H1 (cell line): ENCODE data around the gene GPC6. TPM values are rescaled to one million over a fixed set of nuclear protein-coding genes. Genes with fewer than 3 reads are reported as not detected.

ENCODE experiments used
- CTCF ChIA-PET: fragments of 300-600 bp; sonication (Branson Sonifier 250); formaldehyde crosslinking; loops from one replicate; lab custom pipeline; 2021; ENCODE audit not compliant: partially characterized antibody; lab: Charles Lee
- POLR2A ChIA-PET: fragments of 300-600 bp; sonication (Branson Sonifier 250); formaldehyde crosslinking; loops from one replicate; lab custom pipeline; 2021; ENCODE audit warnings: inconsistent platforms; ENCODE audit not compliant: partially characterized antibody; lab: Charles Lee
- DNase-seq, 2 experiments: peaks; one replicate each; pipeline versions ENCODE4 v3.0.0 to v3.0.0-alpha.2; 2010 to 2022; ENCODE audit warnings: low spot score in 2 of 2, low read depth in 1 of 2, mixed read lengths in 1 of 2
- FAIRE-seq: peaks from 2 replicates; lab custom pipeline; 2011; peaks lifted over from hg19 to GRCh38; lab: Jason Lieb, UNC
- H2AFZ ChIP-seq: 2 replicates; pipeline ENCODE4 v1.8.1; 2012; ENCODE audit warnings: low read length, inconsistent platforms
- H2AK5ac ChIP-seq: 2 replicates; pipeline ENCODE4 v1.6.1; 2013; ENCODE audit warnings: low read depth, low read length
- H2BK120ac ChIP-seq: replicated peaks from 2 replicates; pipeline ENCODE3; 2013; ENCODE audit warnings: low read depth, low read length, inconsistent platforms
- H2BK12ac ChIP-seq: 2 replicates; pipeline ENCODE4 v1.6.1; 2013; ENCODE audit warnings: low read depth, low read length
- H2BK15ac ChIP-seq: 2 replicates; pipeline ENCODE4 v1.6.1; 2013; ENCODE audit warnings: low read length
- H2BK20ac ChIP-seq: 2 replicates; pipeline ENCODE4 v1.6.1; 2013; ENCODE audit warnings: low read length
- H2BK5ac ChIP-seq: 2 replicates; pipeline ENCODE4 v1.6.1; 2013; ENCODE audit warnings: low read depth, low read length
- H3K14ac ChIP-seq: 2 replicates; pipeline ENCODE4 v1.6.1; 2013; ENCODE audit warnings: inconsistent platforms; ENCODE audit not compliant: insufficient read length
- H3K18ac ChIP-seq: 2 replicates; pipeline ENCODE4 v1.6.1; 2013; ENCODE audit warnings: low read length; ENCODE audit errors: extremely low read depth
- H3K23ac ChIP-seq: 2 replicates; pipeline ENCODE4 v1.6.1; 2013; ENCODE audit warnings: inconsistent platforms; ENCODE audit not compliant: insufficient read length
- H3K23me2 ChIP-seq: 2 replicates; pipeline ENCODE4 v1.6.1; 2013; ENCODE audit warnings: low read depth, low read length
- H3K27ac ChIP-seq: 2 replicates; pipeline ENCODE4 v1.6.1; 2011; ENCODE audit warnings: low read depth, low read length, inconsistent platforms
- H3K27me3 ChIP-seq, 4 experiments: replicated peaks in 1 of 4; 1 replicate in 1 of 4; 2 replicates in 3 of 4; pipeline versions ENCODE4 v1.6.1 to v1.8.1; 2011 to 2013; ENCODE audit warnings: low read length in 3 of 4, mild to moderate bottlenecking in 3 of 4, inconsistent platforms in 2 of 4, mixed read lengths in 2 of 4, moderate library complexity in 1 of 4; ENCODE audit not compliant: control insufficient read depth in 3 of 4, insufficient read depth in 3 of 4; ENCODE audit errors: extremely low read depth in 1 of 4
- H3K36me3 ChIP-seq, 4 experiments: 2 replicates each; pipeline versions ENCODE4 v1.6.1 to v1.8.1; 2011 to 2013; ENCODE audit warnings: mild to moderate bottlenecking in 4 of 4, low read length in 3 of 4, moderate library complexity in 2 of 4, control low read depth in 1 of 4, inconsistent platforms in 1 of 4; ENCODE audit not compliant: insufficient read depth in 4 of 4, control insufficient read depth in 2 of 4
- H3K4ac ChIP-seq: replicated peaks from 2 replicates; pipeline ENCODE3; 2013; ENCODE audit warnings: low read length, low read depth, mixed read lengths, inconsistent platforms; ENCODE audit not compliant: insufficient read length
- H3K4me1 ChIP-seq, 4 experiments: replicated peaks in 1 of 4; 1 replicate in 1 of 4; 2 replicates in 3 of 4; pipeline versions ENCODE4 v1.6.1 to v1.8.1; 2011 to 2013; ENCODE audit warnings: low read length in 3 of 4, inconsistent platforms in 2 of 4, mixed read lengths in 1 of 4; ENCODE audit not compliant: insufficient read depth in 4 of 4, control insufficient read depth in 3 of 4
- H3K4me2 ChIP-seq, 2 experiments: 2 replicates each; pipeline versions ENCODE4 v1.6.1 to v1.8.1; 2011 to 2013; ENCODE audit warnings: low read depth in 2 of 2, low read length in 2 of 2, control low read depth in 1 of 2, inconsistent platforms in 1 of 2, mild to moderate bottlenecking in 1 of 2; ENCODE audit not compliant: insufficient read depth in 1 of 2
- H3K4me3 ChIP-seq, 4 experiments: fragments of 200-600, 300-600 bp in 1 of 4; sonication (generic), shearing (Covaris generic), sonication (Bioruptor Twin) in 1 of 4; 2 replicates each; pipeline versions ENCODE4 v1.5.1 to v1.8.1; 2011 to 2016; ENCODE audit warnings: low read length in 4 of 4, low read depth in 3 of 4, control low read depth in 2 of 4, inconsistent platforms in 2 of 4, mild to moderate bottlenecking in 2 of 4, mixed read lengths in 1 of 4, moderate library complexity in 1 of 4; ENCODE audit not compliant: insufficient read depth in 2 of 4; ENCODE audit errors: extremely low read depth in 1 of 4
- H3K56ac ChIP-seq: replicated peaks from 2 replicates; pipeline ENCODE3; 2013; ENCODE audit warnings: low read depth, mild to moderate bottlenecking, mixed read lengths, low read length, inconsistent platforms; ENCODE audit not compliant: insufficient read length
- H3K79me1 ChIP-seq: 2 replicates; pipeline ENCODE4 v1.6.1; 2013; ENCODE audit warnings: low read depth, low read length, control low read depth
- H3K79me2 ChIP-seq, 2 experiments: 2 replicates each; pipeline versions ENCODE4 v1.6.1 to v1.8.1; 2012 to 2013; ENCODE audit warnings: low read length in 2 of 2, mild to moderate bottlenecking in 2 of 2, inconsistent platforms in 1 of 2; ENCODE audit not compliant: insufficient read depth in 2 of 2, control insufficient read depth in 1 of 2
- H3K9ac ChIP-seq, 4 experiments: replicated peaks in 1 of 4; 1 replicate in 1 of 4; 2 replicates in 3 of 4; pipeline versions ENCODE4 v1.6.1 to v1.8.1; 2011 to 2013; ENCODE audit warnings: low read depth in 3 of 4, low read length in 3 of 4, control low read depth in 2 of 4, mild to moderate bottlenecking in 2 of 4, moderate library complexity in 2 of 4, inconsistent platforms in 1 of 4; ENCODE audit errors: extremely low read depth in 1 of 4
- H3K9me3 ChIP-seq, 2 experiments: 2 replicates each; pipeline versions ENCODE4 v1.6.1 to v1.8.1; 2012 to 2013; ENCODE audit warnings: mild to moderate bottlenecking in 2 of 2, moderate library complexity in 2 of 2, control low read depth in 1 of 2, inconsistent platforms in 1 of 2, low read depth in 1 of 2, low read length in 1 of 2, mixed read lengths in 1 of 2; ENCODE audit not compliant: insufficient read depth in 2 of 2
- H4K20me1 ChIP-seq, 2 experiments: replicated peaks in 1 of 2; 2 replicates each; pipeline versions ENCODE3 to v1.8.1; 2011 to 2013; ENCODE audit warnings: inconsistent platforms in 2 of 2, low read length in 2 of 2, mild to moderate bottlenecking in 1 of 2; ENCODE audit not compliant: insufficient read depth in 2 of 2, control insufficient read depth in 1 of 2
- H4K5ac ChIP-seq: 2 replicates; pipeline ENCODE4 v1.6.1; 2013; ENCODE audit warnings: low read length, low read depth, mixed read lengths, inconsistent platforms; ENCODE audit not compliant: insufficient read length
- H4K8ac ChIP-seq: 2 replicates; pipeline ENCODE4 v1.8.0; 2013; ENCODE audit warnings: mild to moderate bottlenecking, moderate library complexity, low read length, inconsistent platforms; ENCODE audit not compliant: insufficient read depth; ENCODE audit errors: extremely low read depth
- H4K91ac ChIP-seq: replicated peaks from 2 replicates; pipeline ENCODE3; 2013; ENCODE audit warnings: low read length, mixed read lengths, inconsistent platforms; ENCODE audit not compliant: insufficient read length
- CBX8 ChIP-seq: fragments of 300-800, 300-1000 bp; sonication (generic); IDR thresholded peaks from 2 replicates; pipeline ENCODE4 v1.7.1; 2016; ENCODE audit warnings: low read depth, low read length, borderline replicate concordance
- EGR1 ChIP-seq: IDR thresholded peaks from 2 replicates; pipeline ENCODE4 v1.6.1; 2011; ENCODE audit warnings: low read depth, low read length, borderline replicate concordance
- EZH2 ChIP-seq: fragments of 200-600 bp; sonication (generic); IDR thresholded peaks from 2 replicates; pipeline ENCODE4 v1.7.1; 2012; ENCODE audit warnings: low read depth, mild to moderate bottlenecking, moderate library complexity, low read length, inconsistent platforms; ENCODE audit not compliant: severe bottlenecking
- FOSL1 ChIP-seq: IDR thresholded peaks from 2 replicates; pipeline ENCODE4 v1.6.1; 2011; ENCODE audit warnings: mild to moderate bottlenecking, low read depth, low read length, moderate library complexity; ENCODE audit not compliant: insufficient read depth
- GABPA ChIP-seq: IDR thresholded peaks from 2 replicates; pipeline ENCODE4 v1.6.1; 2011; ENCODE audit warnings: mild to moderate bottlenecking, low read length, moderate library complexity, borderline replicate concordance; ENCODE audit not compliant: insufficient read depth
- KDM1A ChIP-seq: fragments of 200-600, 300-600 bp; sonication (generic); IDR thresholded peaks from 2 replicates; pipeline ENCODE4 v1.7.1; 2016; ENCODE audit warnings: mild to moderate bottlenecking, low read length, borderline replicate concordance
- NRF1 ChIP-seq: IDR thresholded peaks from 2 replicates; pipeline ENCODE4 v1.6.1; 2011; ENCODE audit warnings: mild to moderate bottlenecking, low read depth, low read length, improper control_type of control experiment
- POU5F1 ChIP-seq: IDR thresholded peaks from 2 replicates; pipeline ENCODE4 v1.6.1; 2011; ENCODE audit warnings: low read depth, mild to moderate bottlenecking, low read length, moderate library complexity
- RAD21 ChIP-seq, 2 experiments: IDR thresholded peaks in 1 of 2; conservative IDR thresholded peaks in 1 of 2; 2 replicates each; pipeline ENCODE4 v1.6.1; 2011; ENCODE audit warnings: low read depth in 2 of 2, low read length in 2 of 2, improper control_type of control experiment in 1 of 2, inconsistent platforms in 1 of 2, mild to moderate bottlenecking in 1 of 2, moderate library complexity in 1 of 2
- SAP30 ChIP-seq: fragments of 300-600 bp; sonication (generic); IDR thresholded peaks from 2 replicates; pipeline ENCODE4 v1.7.1; 2012; ENCODE audit warnings: low read length, moderate library complexity, mild to moderate bottlenecking, inconsistent platforms; ENCODE audit not compliant: insufficient read depth, insufficient replicate concordance
- SP1 ChIP-seq: IDR thresholded peaks from 2 replicates; pipeline ENCODE4 v1.6.1; 2011; ENCODE audit warnings: low read depth, low read length
- SP2 ChIP-seq: IDR thresholded peaks from 2 replicates; pipeline ENCODE4 v1.6.1; 2012; ENCODE audit warnings: mild to moderate bottlenecking, low read length, inconsistent platforms
- TAF1 ChIP-seq: IDR thresholded peaks from 2 replicates; pipeline ENCODE4 v1.6.1; 2011; ENCODE audit warnings: mild to moderate bottlenecking, low read depth, low read length
- YY1 ChIP-seq: IDR thresholded peaks from 2 replicates; pipeline ENCODE4 v1.6.1; 2011; ENCODE audit warnings: low read depth, mild to moderate bottlenecking, low read length
- ZNF274 ChIP-seq: IDR thresholded peaks from 2 replicates; pipeline ENCODE4 v1.7.0; 2012; ENCODE audit warnings: low read length, borderline replicate concordance; ENCODE audit errors: extremely low read depth
- WGBS, 2 experiments: shearing (Covaris generic) in 1 of 2; methylation state at CpG; one replicate each; pipeline versions ENCODE4 v1.1.6 to v1.1.7; 2013 to 2015; ENCODE audit warnings: low lambda C conversion rate in 2 of 2, mixed read lengths in 2 of 2, inconsistent platforms in 1 of 2, low coverage in 1 of 2, missing lambda C conversion rate in 1 of 2; ENCODE audit not compliant: insufficient replicate concordance in 2 of 2, insufficient coverage in 1 of 2, insufficient read length in 1 of 2; ENCODE audit errors: extremely low coverage in 1 of 2, missing lambda C conversion rate in 1 of 2; 5-methylcytosine and 5-hydroxymethylcytosine counted together
- polyA plus RNA-seq, 7 experiments: library from polyadenylated mRNA; depleted of rRNA in 3 of 7; stranded (reverse) in 5 of 7; unstranded in 2 of 7; fragments of >200 nt in 5 of 7; fragments of 200-250 nt in 2 of 7; gene quantifications; 1 replicate in 5 of 7; 2 replicates in 1 of 7; 4 replicates in 1 of 7; pipeline versions ENCODE4 v1.2.1 to v1.2.3, GENCODE V29; 2011 to 2013; ENCODE audit warnings: missing spikeins in 2 of 7, mixed read lengths in 2 of 7
- total RNA-seq: library from RNA; stranded (reverse); fragmentation: NEBNext Ultra II Directional; extraction: Animal tissue kit (Norgen Biotek cat#: 25700); gene quantifications from 2 replicates; pipeline ENCODE4 v1.2.1, GENCODE V29; 2021

The GPC6 gene
- total and polyA plus RNA-seq, 2 of the 8 experiments (the other 6 are each of a cell fraction or from before 2014, with no cell fraction given), result 5.4 to 12.0 TPM

DNA sequence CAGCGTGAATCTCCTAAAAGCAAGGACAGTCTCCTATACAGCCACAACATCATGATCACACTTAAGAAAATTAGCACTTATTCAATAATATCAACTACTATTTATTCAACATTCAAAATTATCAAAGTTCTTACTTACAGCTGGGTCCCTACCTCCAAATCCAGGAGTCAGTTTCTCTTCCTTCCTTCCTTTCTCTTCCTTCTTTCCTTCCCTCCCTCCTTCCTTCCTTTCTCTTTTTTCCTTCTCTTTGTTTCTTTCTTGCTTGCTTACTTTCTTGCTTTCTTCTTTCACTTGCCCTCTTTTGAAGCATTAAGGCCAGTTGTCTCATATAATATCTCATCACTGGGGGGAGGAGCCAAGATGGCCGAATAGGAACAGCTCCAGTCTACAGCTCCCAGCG lies 1145.2 kb downstream of the GPC6 start:
- WGBS, 2 experiments, result 87% methylated on average over 3 of the region's 3 CpGs; no CpG with 5 or more reads in 1 of the 2 experiments
- Histone ChIP-seq H3K23me2 (no peaks in the 10 kb centered on the region), H3K4me2 (no peak overlapping the region), H3K9ac (no peak overlapping the region), H4K8ac (no peak overlapping the region), H3K79me2 (no peaks in the 10 kb centered on the region), H3K4ac (no peak overlapping the region), H4K20me1 (no peaks in the 10 kb centered on the region), H3K18ac (no peak overlapping the region), H3K27me3 (no peaks in the 10 kb centered on the region), H4K91ac (no peak overlapping the region), H3K14ac (no peak overlapping the region), H2BK120ac (no peak overlapping the region), H3K4me1 (no peaks in the 10 kb centered on the region), H2AFZ (0 out of 2 replicates have a peak overlapping the region, but pooled peaks have one; percentile 29), H2AK5ac (no peak overlapping the region), H2BK20ac (no peak overlapping the region), H4K5ac (no peak overlapping the region), H3K36me3 (no peaks in the 10 kb centered on the region), H2BK5ac (no peak overlapping the region), H3K4me3 (no peak overlapping the region; a peak in 1 of 8 replicates), H3K27ac (no peak overlapping the region), H3K9me3 (no peaks in the 10 kb centered on the region), H3K23ac (no peak overlapping the region), H2BK12ac (no peak overlapping the region), H2BK15ac (no peak overlapping the region), H3K56ac (no peak overlapping the region), H3K79me1 (no peaks in the 10 kb centered on the region)
- TF ChIP-seq SP2 (no peak), CBX8 (no peak), POU5F1 (no peak), EZH2 (no peak), RAD21 (IDR thresholded peaks at IDR 0.05 in 1 of 2, conservative IDR thresholded peaks at IDR 0.05 in 1 of 2; ENCODE audit: low read depth in 2 of 2, low read length in 2 of 2) (no peak), FOSL1 (no peak), TAF1 (no peak), GABPA (no peak), SP1 (no peak), EGR1 (no peak), SAP30 (no peak), KDM1A (no peak), NRF1 (no peak), ZNF274 (no peak), YY1 (no peak)
- POLR2A ChIA-PET, result no interaction called here
- DNase-seq, result no peak
- CTCF ChIA-PET, result interaction anchor here (0.8 kb wide), 1 partner anchor 562 kb away, joined by 3 read pairs; no protein-coding TSS in a partner anchor
- no peak for FAIRE-seq
